GM19467 (cell line): ENCODE data around the gene ZNF718.
"Not testable (repeated sequence)": the region's sequence is repeated elsewhere in the genome, so short reads cannot be mapped to it uniquely, and the experiment has no call there.

Source experiments
- ATAC-seq: cut with Tn5 transposase; IDR thresholded peaks from one replicate; pipeline ENCODE4 v1.9.1; 2021; ENCODE audit warnings: mild to moderate bottlenecking, moderate library complexity; ENCODE audit not compliant: unreplicated experiment

Gene ZNF718

GRCh38 chr4:147233-147632 lies 22.9 kb downstream of the ZNF718 start:
- ATAC-seq = no peak

- no peak for ATAC-seq
These were observed 37.4 kb downstream of the ZNF718 start for GRCh38 chr4:161496-162284.

GRCh38 chr4:169640-170039 lies 45.3 kb downstream of the ZNF718 start:
- not testable (repeated sequence) for ATAC-seq

GRCh38 chr4:171318-171717 lies 47.0 kb downstream of the ZNF718 start:
- ATAC-seq = not testable (repeated sequence)

- no peak for ATAC-seq
These were observed 49.5 kb downstream of the ZNF718 start for GRCh38 chr4:173666-174314.

GRCh38 chr4:175986-176385 lies 51.7 kb downstream of the ZNF718 start:
- no peak for ATAC-seq

GRCh38 chr4:176995-177394 lies 52.7 kb downstream of the ZNF718 start:
- no peak for ATAC-seq

GRCh38 chr4:182225-182624 lies 57.9 kb downstream of the ZNF718 start:
- not testable (repeated sequence) for ATAC-seq

- no peak for ATAC-seq
These were observed 63.8 kb downstream of the ZNF718 start for GRCh38 chr4:188091-188490.

- not testable (repeated sequence) for ATAC-seq
These were observed 70.9 kb downstream of the ZNF718 start for GRCh38 chr4:195159-195558.

GRCh38 chr4:200936-201335 lies 76.6 kb downstream of the ZNF718 start:
- ATAC-seq = no peak

- ATAC-seq = not testable (repeated sequence)
These were observed 78.5 kb downstream of the ZNF718 start for GRCh38 chr4:202822-203221.

GRCh38 chr4:205097-205756 lies 80.9 kb downstream of the ZNF718 start:
- ATAC-seq = no peak

GRCh38 chr4:206054-206453 lies 81.8 kb downstream of the ZNF718 start:
- ATAC-seq = no peak

GRCh38 chr4:208416-209096 lies 84.3 kb downstream of the ZNF718 start:
- not testable (repeated sequence) for ATAC-seq

- no peak for ATAC-seq
These were observed 86.8 kb downstream of the ZNF718 start for GRCh38 chr4:211033-211511.

- no peak for ATAC-seq
These were observed 88.3 kb downstream of the ZNF718 start for GRCh38 chr4:212438-213188.

- not testable (repeated sequence) for ATAC-seq
These were observed 88.9 kb downstream of the ZNF718 start for GRCh38 chr4:213189-213535.
